OCI-LY3 (cell line): ENCODE measurements around the gene MAL.

Experiments
- H2AFZ ChIP-seq: fragments of 200-600, 300-600 bp; shearing (Covaris generic); 2 replicates; pipeline ENCODE4 v1.6.0; 2014; ENCODE audit warnings: antibody characterized with exemption, low read depth, low read length
- H3K27ac ChIP-seq: fragments of 200-600, 300-600 bp; sonication (generic); 2 replicates; pipeline ENCODE4 v1.5.1; 2014; ENCODE audit warnings: mild to moderate bottlenecking, low read length, moderate library complexity, mixed read lengths
- H3K27me3 ChIP-seq: fragments of 200-600, 300-600 bp; sonication (generic); 2 replicates; pipeline ENCODE4 v1.6.1; 2014; ENCODE audit warnings: low read depth, low read length, mixed read lengths
- H3K36me3 ChIP-seq: fragments of 200-600, 300-600 bp; sonication (generic); replicated peaks from 2 replicates; pipeline ENCODE3; 2014; ENCODE audit warnings: low read depth, low read length, mixed read lengths
- H3K4me1 ChIP-seq: fragments of 300-600, 200-600 bp; sonication (generic); 2 replicates; pipeline ENCODE4 v1.6.1; 2014; ENCODE audit warnings: low read length, mixed read lengths
- H3K4me2 ChIP-seq: fragments of 200-600, 300-600 bp; sonication (generic); 2 replicates; pipeline ENCODE4 v1.6.1; 2014; ENCODE audit warnings: low read length, mixed read lengths
- H3K4me3 ChIP-seq: fragments of 300-600, 200-600 bp; sonication (generic); 2 replicates; pipeline ENCODE4 v1.5.1; 2014; ENCODE audit warnings: antibody characterized with exemption, mild to moderate bottlenecking, low read length, moderate library complexity
- H3K79me2 ChIP-seq: fragments of 300-600, 200-600 bp; shearing (Covaris generic); 2 replicates; pipeline ENCODE4 v1.6.1; 2014; ENCODE audit warnings: mild to moderate bottlenecking, low read length, mixed read lengths
- H3K9ac ChIP-seq: fragments of 300-600, 200-600 bp; shearing (Covaris generic); 2 replicates; pipeline ENCODE4 v1.6.0; 2014; ENCODE audit warnings: mild to moderate bottlenecking, low read length, moderate library complexity
- H3K9me3 ChIP-seq: fragments of 200-600, 300-600 bp; shearing (Covaris generic); 2 replicates; pipeline ENCODE4 v1.6.1; 2014; ENCODE audit warnings: low read length, mixed read lengths; ENCODE audit not compliant: insufficient read depth
- H4K20me1 ChIP-seq: fragments of 200-600, 300-600 bp; sonication (generic); 2 replicates; pipeline ENCODE4 v1.6.1; 2016; ENCODE audit warnings: low read length, mixed read lengths; ENCODE audit not compliant: insufficient read depth
- CTCF ChIP-seq: fragments of 200-600, 300-600 bp; sonication (generic); IDR thresholded peaks from 2 replicates; pipeline ENCODE4 v1.5.1; 2014; ENCODE audit warnings: antibody characterized with exemption, low read length, low read depth
- EZH2phosphoT487 ChIP-seq: fragments of 200-600 bp; shearing (Covaris generic); IDR thresholded peaks from 2 replicates; pipeline ENCODE4 v1.6.1; 2018; ENCODE audit warnings: antibody characterized with exemption, mixed run types, low read depth

Gene MAL

GRCh38 chr2:94990956-94991355, 34.6 kb upstream of the MAL start:
- Histone ChIP-seq H3K9me3 (no peaks in the 10 kb centered on the region), H3K27me3 (peaks cover 26% of the 10 kb centered on the region)

DNA sequence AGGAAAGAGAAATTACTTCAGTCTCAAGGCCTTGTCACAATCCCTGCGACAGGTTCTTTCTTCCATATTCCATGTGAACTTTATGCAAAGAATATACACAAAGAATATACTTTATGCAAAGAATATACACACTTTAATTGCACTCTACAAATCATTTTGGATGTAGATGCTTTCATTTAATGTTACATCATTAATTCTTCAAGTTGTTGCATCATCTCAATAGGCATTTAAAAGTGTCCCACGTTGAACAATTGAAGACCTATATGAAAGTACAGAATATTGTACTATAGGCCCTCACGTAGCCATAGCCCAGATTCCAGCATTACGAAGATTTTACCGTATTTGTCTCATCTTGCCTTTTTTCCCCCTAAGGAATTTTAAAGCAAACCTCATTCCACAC, 33.1 kb upstream of the MAL start:
- Histone ChIP-seq H2AFZ (no peak overlapping the region), H3K4me3 (no peak overlapping the region), H3K9me3 (no peaks in the 10 kb centered on the region), H3K36me3 (no peaks in the 10 kb centered on the region), H3K79me2 (no peaks in the 10 kb centered on the region), H3K27ac (no peak overlapping the region), H3K4me1 (no peaks in the 10 kb centered on the region), H3K4me2 (no peak overlapping the region), H3K9ac (no peak overlapping the region), H4K20me1 (no peaks in the 10 kb centered on the region), H3K27me3 (peaks cover 26% of the 10 kb centered on the region)
- TF ChIP-seq CTCF = no peak
- TF ChIP-seq EZH2phosphoT487 = no peak

More at GRCh38 chr2:94990956-94991355, 34.6 kb upstream of the MAL start:
- Histone ChIP-seq H4K20me1 (no peaks in the 10 kb centered on the region), H3K4me2 (no peak overlapping the region), H3K27ac (no peak overlapping the region), H3K36me3 (no peaks in the 10 kb centered on the region), H3K9ac (no peak overlapping the region), H3K4me3 (no peak overlapping the region), H2AFZ (no peak overlapping the region), H3K4me1 (no peaks in the 10 kb centered on the region), H3K79me2 (no peaks in the 10 kb centered on the region)
- no peak for TF ChIP-seq EZH2phosphoT487
- no peak for TF ChIP-seq CTCF

- Histone ChIP-seq H3K27me3 (peaks cover 15% of the 10 kb centered on the region), H3K36me3 (no peaks in the 10 kb centered on the region), H3K4me2 (no peak overlapping the region), H3K9me3 (no peaks in the 10 kb centered on the region), H3K79me2 (no peaks in the 10 kb centered on the region), H4K20me1 (no peaks in the 10 kb centered on the region), H3K27ac (no peak overlapping the region), H3K4me3 (no peak overlapping the region), H3K4me1 (no peaks in the 10 kb centered on the region), H2AFZ (no peak overlapping the region), H3K9ac (no peak overlapping the region)
- TF ChIP-seq CTCF = no peak
These were observed 32.1 kb upstream of the MAL start for GRCh38 chr2:94993176-94994062.

GRCh38 chr2:94994063-94994913, 31.2 kb upstream of the MAL start:
- H3K27ac ChIP-seq = no peak overlapping the region
- no peak overlapping the region for H3K4me2 ChIP-seq
- no peak overlapping the region for H3K4me3 ChIP-seq
- no peaks in the 10 kb centered on the region for H3K9me3 ChIP-seq
- peaks cover 8% of the 10 kb centered on the region for H3K27me3 ChIP-seq
- H2AFZ ChIP-seq = no peak overlapping the region
- no peaks in the 10 kb centered on the region for H3K79me2 ChIP-seq
- H3K36me3 ChIP-seq = no peaks in the 10 kb centered on the region
- no peaks in the 10 kb centered on the region for H4K20me1 ChIP-seq
- H3K9ac ChIP-seq = no peak overlapping the region
- no peaks in the 10 kb centered on the region for H3K4me1 ChIP-seq
- no peak for TF ChIP-seq CTCF
- TF ChIP-seq EZH2phosphoT487 = no peak
